GM20431 (cell line): ENCODE measurements around the gene TBCA.

Source experiments
- in situ Hi-C: fragments of 300-500 bp; cut with MseI, MboI; formaldehyde crosslinking; loops from one replicate; pipeline ENCODE4 v1.15.0; 2020; ENCODE audit warnings: low sequenced_read_pairs; ENCODE audit not compliant: unreplicated experiment

Gene TBCA

DNA sequence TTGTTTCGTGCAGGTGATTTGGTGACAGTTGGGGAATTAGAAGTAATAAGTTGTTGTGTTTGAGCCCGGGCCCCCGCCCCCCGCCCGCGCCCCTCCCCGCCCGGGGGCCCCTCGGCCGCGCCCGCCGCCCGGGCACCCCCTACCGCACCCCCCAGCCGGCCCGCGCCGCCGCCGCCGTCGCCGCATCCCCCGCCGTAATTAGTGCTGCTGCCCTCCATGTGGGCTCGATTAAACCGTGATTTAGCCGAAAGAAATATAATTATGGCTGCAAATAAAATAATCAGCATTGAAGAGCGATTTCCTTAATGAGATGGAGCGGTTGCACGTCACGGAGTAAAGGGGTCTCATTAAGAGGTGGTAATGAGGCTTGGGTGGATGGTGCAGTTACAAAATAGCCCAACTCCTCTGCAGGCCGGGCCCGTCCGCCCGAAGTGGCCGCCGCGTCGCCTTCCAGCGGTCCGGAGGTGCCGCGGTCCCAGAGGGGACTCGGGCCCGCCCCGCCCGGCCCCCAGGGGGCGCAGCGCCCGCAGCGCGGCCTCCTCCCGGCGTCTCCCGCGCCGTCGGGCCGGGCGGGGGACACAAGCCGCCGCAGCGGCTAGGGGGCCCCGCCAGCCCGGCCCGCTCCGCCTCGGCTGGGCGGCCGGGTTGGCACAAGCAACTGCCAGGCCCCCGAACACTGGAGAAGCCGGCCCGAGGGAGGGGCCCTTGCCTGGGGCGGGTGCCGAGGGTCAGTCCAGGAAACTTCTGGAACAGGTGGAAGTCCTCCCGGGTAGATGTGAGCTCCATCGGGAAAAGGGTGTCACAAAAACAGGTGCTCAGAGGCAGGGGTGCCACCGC, 130.8 kb downstream of the TBCA start:
- in situ Hi-C loops, result no loop called here

GRCh38 chr5:77644371-77645157, 131.6 kb downstream of the TBCA start:
- in situ Hi-C loops, result no loop called here

DNA sequence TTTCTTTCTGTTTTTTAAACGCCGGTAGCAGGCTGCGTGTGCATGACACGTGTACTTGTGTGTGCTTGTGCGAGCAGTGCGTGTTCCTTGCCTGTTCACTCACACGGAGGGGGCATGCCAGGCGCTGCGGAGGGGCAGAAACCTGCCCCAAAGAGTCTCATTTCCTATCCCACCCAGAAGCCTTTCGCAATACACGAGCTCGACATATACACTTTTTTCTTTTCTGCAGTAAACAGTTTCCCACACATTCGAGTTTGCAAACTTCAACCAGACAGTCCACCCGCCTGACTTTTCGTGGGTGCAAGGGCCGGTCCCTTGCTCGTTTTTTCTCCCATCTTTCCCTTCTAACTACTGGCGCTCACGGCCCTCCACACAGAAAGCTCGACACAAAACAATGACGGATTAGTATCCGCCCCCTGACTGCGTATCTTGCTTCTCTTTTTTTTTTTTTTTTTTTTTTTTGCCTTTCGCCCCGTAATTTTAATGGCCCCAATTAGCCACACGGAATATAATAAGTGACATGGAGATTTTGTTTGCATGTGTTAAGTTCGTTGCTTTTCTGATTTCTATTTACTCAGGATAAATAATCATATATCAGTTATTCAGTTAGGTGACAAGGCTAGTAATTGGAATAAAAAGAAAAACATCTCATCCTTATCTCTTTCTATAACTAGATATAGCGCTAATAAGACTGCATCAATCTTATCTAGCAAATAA, 132.3 kb downstream of the TBCA start:
- in situ Hi-C loops, result no loop called here

DNA sequence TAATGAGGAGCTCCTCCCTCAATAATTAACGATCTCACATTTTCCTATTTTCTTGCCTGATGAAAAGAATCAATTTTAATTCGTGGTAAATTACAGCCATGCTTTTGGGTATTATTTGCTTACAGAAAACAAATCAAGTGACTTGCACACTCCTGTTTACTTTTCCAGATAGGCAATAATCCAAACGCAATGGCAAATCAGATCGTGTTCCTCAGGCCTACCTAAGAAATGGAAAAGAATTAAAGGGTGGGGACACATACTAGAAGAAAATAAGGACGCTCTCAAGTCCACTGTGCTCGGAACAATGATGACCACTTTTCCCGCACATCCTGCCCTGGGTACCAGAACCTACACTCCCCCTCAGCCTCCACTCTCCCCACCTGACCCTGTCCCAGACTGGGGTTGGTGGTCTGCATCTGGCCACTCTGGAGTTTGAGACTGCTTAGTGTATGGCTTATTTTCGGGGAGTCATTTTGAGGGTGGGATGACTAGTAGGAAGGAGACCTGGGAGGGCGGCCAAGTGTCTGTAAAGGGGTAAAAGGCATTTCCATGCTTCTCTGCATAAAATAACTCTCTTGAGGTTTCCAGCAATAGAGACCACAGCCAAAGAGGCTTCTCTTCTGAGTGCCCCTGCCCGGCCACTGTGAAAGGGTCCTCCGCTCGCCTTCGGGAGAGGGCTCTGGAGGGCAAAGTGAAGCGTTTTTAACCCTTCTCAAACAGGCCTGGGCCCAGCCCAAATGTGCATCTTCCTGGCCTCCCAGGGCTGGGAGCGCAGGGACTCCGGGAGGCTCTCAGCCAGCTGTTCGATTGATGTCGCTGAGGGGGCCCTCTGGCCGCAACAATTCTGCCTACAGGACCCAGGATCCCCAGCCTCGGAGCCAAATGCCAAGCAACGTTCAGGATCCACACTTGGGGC, 133.1 kb downstream of the TBCA start:
- in situ Hi-C loops, result no loop called here

- in situ Hi-C loops, result no loop called here
These were observed 134.0 kb downstream of the TBCA start for GRCh38 chr5:77641963-77642737.

DNA sequence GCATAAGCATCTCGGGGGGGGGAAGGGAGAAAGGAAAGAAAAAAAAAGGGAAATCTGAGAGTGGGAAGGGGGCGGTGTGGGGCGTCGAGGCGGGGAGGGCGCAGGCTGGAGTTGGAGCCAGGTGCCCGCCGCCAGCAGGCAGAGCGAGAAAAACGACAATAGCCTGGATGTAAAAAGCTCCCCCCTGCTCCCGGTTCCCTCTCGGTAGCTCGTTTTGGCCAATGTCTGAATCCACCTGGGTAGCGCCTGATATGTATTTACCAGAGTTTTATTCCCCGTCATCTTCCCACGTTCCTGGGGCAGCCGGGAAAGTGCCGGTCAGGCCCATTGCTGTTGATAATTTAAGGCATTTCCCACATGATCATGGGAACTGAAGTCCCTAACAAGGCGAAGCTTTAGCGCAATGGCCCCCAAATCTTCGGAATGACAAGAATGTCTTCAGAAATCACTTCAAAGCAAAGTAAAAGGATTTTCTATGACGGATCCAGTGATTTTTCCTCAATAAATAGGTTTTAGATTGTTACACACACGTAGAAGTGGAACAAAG, 134.7 kb downstream of the TBCA start:
- in situ Hi-C loops, result no loop called here
